HTR-8/SVneo (cell line): Measurements from ENCODE around the gene HMGB3.

Experiments used
- DNase-seq: peaks from one replicate; pipeline ENCODE4 v3.0.0; 2011; ENCODE audit warnings: low spot score, mixed read lengths; ENCODE audit not compliant: insufficient read length
- FAIRE-seq: peaks from 2 replicates; lab custom pipeline; 2011; peaks lifted over from hg19 to GRCh38; lab: Jason Lieb, UNC

The HMGB3 gene

GRCh38 chrX:151039351-151039750 lies 56.2 kb downstream of the HMGB3 start:
- no peak for FAIRE-seq
- no peak for DNase-seq
